OCI-LY7 (cell line): ENCODE data around the gene OR8B12. TPM values are rescaled to one million over a fixed set of nuclear protein-coding genes. Genes with fewer than 3 reads are reported as not detected.

Experiments
- Bru-seq: library from RNA; stranded (reverse); fragments of 400-500 nt; gene quantifications from one replicate; lab custom pipeline; 2021; lab: Mats Ljungman, UMichigan
- BruChase-seq, 2 experiments: library from RNA; stranded (reverse); fragments of 400-500 nt; gene quantifications; one replicate each; lab custom pipeline; 2021; lab: Mats Ljungman, UMichigan
- BruUV-seq: library from RNA; stranded (reverse); fragments of 400-500 nt; replicated peaks from 2 replicates; lab custom pipeline; 2021; lab: Mats Ljungman, UMichigan
- CTCF ChIA-PET: fragments of 300-600 bp; sonication (Branson Sonifier 250); formaldehyde crosslinking; loops from one replicate; lab custom pipeline; 2022; ENCODE audit warnings: antibody characterized with exemption; ENCODE audit not compliant: unreplicated experiment; lab: Charles Lee
- POLR2A ChIA-PET: fragments of 300-600 bp; sonication (Branson Sonifier 250); formaldehyde crosslinking; loops from one replicate; lab custom pipeline; 2022; ENCODE audit warnings: antibody characterized with exemption; lab: Charles Lee
- DNase-seq: peaks from one replicate; pipeline ENCODE4 v3.0.0-alpha.2; 2015; ENCODE audit warnings: low spot score
- H2AFZ ChIP-seq: fragments of 200-600 bp; sonication (generic), shearing (Covaris generic); 2 replicates; pipeline ENCODE4 v1.6.1; 2014; ENCODE audit warnings: mild to moderate bottlenecking, antibody characterized with exemption, low read length, moderate library complexity
- H3K27ac ChIP-seq: fragments of 200-600 bp; sonication (generic); 2 replicates; pipeline ENCODE4 v1.5.1; 2014; ENCODE audit warnings: mixed run types, low read depth, mild to moderate bottlenecking, moderate library complexity, low read length, inconsistent platforms; ENCODE audit not compliant: poor library complexity, severe bottlenecking
- H3K36me3 ChIP-seq: fragments of 200-600 bp; sonication (generic); 2 replicates; pipeline ENCODE4 v1.6.1; 2014; ENCODE audit warnings: mild to moderate bottlenecking, antibody characterized with exemption, low read length, moderate library complexity, mixed read lengths; ENCODE audit not compliant: insufficient read depth
- H3K4me1 ChIP-seq: fragments of 200-600 bp; sonication (generic); 2 replicates; pipeline ENCODE4 v1.5.1; 2014; ENCODE audit warnings: mild to moderate bottlenecking, low read length; ENCODE audit not compliant: insufficient read depth, poor library complexity, severe bottlenecking
- H3K4me2 ChIP-seq: fragments of 200-600 bp; sonication (generic); 2 replicates; pipeline ENCODE4 v1.6.1; 2014; ENCODE audit warnings: mild to moderate bottlenecking, low read length
- H3K4me3 ChIP-seq: fragments of 200-600 bp; sonication (generic); 2 replicates; pipeline ENCODE4 v1.5.1; 2014; ENCODE audit warnings: mild to moderate bottlenecking, low read depth, low read length; ENCODE audit not compliant: poor library complexity, severe bottlenecking
- H3K79me2 ChIP-seq: fragments of 200-600 bp; sonication (generic); 2 replicates; pipeline ENCODE4 v1.6.1; 2016; ENCODE audit warnings: low read depth, mild to moderate bottlenecking, low read length, moderate library complexity, mixed read lengths; ENCODE audit not compliant: insufficient read depth
- H3K9me2 ChIP-seq: fragments of 200-600 bp; sonication (generic); 2 replicates; pipeline ENCODE4 v1.6.1; 2016; ENCODE audit warnings: mild to moderate bottlenecking, low read length, mixed read lengths; ENCODE audit not compliant: insufficient read depth
- H3K9me3 ChIP-seq: fragments of 200-600 bp; sonication (generic); 2 replicates; pipeline ENCODE4 v1.6.1; 2014; ENCODE audit warnings: mild to moderate bottlenecking, mixed run types, low read length, mixed read lengths
- H4K20me1 ChIP-seq: fragments of 200-600 bp; sonication (generic); 2 replicates; pipeline ENCODE4 v1.6.1; 2014; ENCODE audit warnings: mild to moderate bottlenecking, antibody characterized with exemption, low read length, moderate library complexity, mixed read lengths; ENCODE audit not compliant: insufficient read depth
- EZH2phosphoT487 ChIP-seq: fragments of 200-600 bp; sonication (generic); IDR thresholded peaks from 2 replicates; pipeline ENCODE4 v1.6.1; 2018; ENCODE audit warnings: low read depth, borderline replicate concordance, mild to moderate bottlenecking, mixed run types, antibody characterized with exemption, low read length, moderate library complexity, mixed read lengths
- intact Hi-C: fragments of 100-400 bp; cut with micrococcal nuclease; formaldehyde crosslinking; loops from one replicate; pipeline ENCODE4 v1.10.0; 2022; ENCODE audit not compliant: unreplicated experiment
- long read RNA-seq: library from polyadenylated mRNA; stranded (forward); transcript quantifications from one replicate; pipeline ENCODE4 v2.0.0, GENCODE V29; 2022
- total RNA-seq, 2 experiments: library from RNA; depleted of rRNA in 1 of 2; stranded (reverse); fragments of >200 nt in 1 of 2; shearing (Covaris generic) in 1 of 2; gene quantifications; 2 replicates each; pipeline ENCODE4 v1.2.3, GENCODE V29; 2014 to 2022
- TF ChIP-seq, protein P1 (sequence below): fragments of 200-600 bp; sonication (generic); conservative IDR thresholded peaks from 2 replicates; pipeline ENCODE4 v1.5.1; 2014; ENCODE audit warnings: mild to moderate bottlenecking, antibody characterized with exemption, low read length, moderate library complexity, mixed read lengths

OR8B12 gene, protein sequence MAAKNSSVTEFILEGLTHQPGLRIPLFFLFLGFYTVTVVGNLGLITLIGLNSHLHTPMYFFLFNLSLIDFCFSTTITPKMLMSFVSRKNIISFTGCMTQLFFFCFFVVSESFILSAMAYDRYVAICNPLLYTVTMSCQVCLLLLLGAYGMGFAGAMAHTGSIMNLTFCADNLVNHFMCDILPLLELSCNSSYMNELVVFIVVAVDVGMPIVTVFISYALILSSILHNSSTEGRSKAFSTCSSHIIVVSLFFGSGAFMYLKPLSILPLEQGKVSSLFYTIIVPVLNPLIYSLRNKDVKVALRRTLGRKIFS
- not detected in 2 replicates for total RNA-seq (2014; rRNA removed; shearing (Covaris generic))
- not detected in 2 replicates for total RNA-seq (2022)
- not detected for Bru-seq, nascent RNA
- BruChase-seq, experiment 1, labeled RNA remaining after a 6-hour chase, result not detected
- BruChase-seq, experiment 2, labeled RNA remaining after a 2-hour chase, result not detected
- long read RNA-seq, result 0 reads

DNA sequence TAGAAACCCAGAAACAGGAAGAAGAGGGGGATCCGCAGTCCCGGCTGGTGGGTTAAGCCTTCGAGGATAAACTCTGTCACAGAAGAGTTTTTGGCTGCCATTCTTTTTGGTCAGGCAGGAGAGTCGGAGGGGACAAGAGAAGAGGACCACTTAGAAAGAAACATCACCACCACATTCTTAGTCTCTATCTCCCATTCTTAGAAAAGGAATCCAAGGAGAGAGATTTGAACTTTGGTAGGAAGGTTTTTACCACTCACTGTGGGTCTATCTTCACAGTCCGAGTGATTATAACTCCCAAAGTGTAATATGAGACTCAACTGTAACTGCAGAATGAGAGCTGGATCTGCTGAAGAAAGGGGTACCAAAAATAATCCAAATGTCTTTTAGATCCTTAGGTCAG, at the start of gene OR8B12:
TSS of gene OR8B12 (minus strand) at position 101 of the 400 bp plus-strand sequence. CDS start at position 101, 0 bp downstream.
- TF ChIP-seq, protein P1, sequence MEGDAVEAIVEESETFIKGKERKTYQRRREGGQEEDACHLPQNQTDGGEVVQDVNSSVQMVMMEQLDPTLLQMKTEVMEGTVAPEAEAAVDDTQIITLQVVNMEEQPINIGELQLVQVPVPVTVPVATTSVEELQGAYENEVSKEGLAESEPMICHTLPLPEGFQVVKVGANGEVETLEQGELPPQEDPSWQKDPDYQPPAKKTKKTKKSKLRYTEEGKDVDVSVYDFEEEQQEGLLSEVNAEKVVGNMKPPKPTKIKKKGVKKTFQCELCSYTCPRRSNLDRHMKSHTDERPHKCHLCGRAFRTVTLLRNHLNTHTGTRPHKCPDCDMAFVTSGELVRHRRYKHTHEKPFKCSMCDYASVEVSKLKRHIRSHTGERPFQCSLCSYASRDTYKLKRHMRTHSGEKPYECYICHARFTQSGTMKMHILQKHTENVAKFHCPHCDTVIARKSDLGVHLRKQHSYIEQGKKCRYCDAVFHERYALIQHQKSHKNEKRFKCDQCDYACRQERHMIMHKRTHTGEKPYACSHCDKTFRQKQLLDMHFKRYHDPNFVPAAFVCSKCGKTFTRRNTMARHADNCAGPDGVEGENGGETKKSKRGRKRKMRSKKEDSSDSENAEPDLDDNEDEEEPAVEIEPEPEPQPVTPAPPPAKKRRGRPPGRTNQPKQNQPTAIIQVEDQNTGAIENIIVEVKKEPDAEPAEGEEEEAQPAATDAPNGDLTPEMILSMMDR, result no peak
- no peak for TF ChIP-seq EZH2phosphoT487
- Histone ChIP-seq H3K36me3 (no peaks in the 10 kb centered on the region), H4K20me1 (no peaks in the 10 kb centered on the region), H3K79me2 (no peaks in the 10 kb centered on the region), H3K9me3 (no peaks in the 10 kb centered on the region), H2AFZ (no peak within 1 kb of the TSS), H3K4me3 (no peak within 1 kb of the TSS), H3K4me1 (no peaks in the 10 kb centered on the region), H3K4me2 (no peak within 1 kb of the TSS), H3K27ac (no peak within 1 kb of the TSS), H3K9me2 (no peaks in the 10 kb centered on the region)
- no TSS peak for BruUV-seq
- no peak for DNase-seq
- intact Hi-C loops, result no loop called here
- ChIA-PET CTCF (no interaction called here), POLR2A (interaction anchor here (1.0 kb wide), 1 partner anchor 17 kb away, joined by 3 read pairs; no protein-coding TSS in a partner anchor)

DNA sequence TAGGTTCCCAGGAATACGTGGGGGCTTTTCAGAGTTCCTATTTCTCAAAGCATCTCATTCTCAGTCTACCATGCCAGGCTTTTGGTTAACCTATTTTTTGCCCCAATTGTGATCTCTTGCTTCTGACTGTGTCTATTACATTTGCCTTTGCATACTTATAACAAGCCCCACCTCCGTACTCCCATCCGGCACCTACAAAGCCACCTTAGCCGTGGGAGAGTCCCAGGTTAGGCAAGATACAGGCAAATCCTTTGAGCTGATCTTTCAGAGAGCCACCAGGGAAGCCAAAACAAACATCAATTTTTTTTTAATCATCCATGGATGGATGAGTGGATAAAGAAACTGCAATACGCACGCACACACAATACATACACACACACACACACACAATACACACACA, 49.2 kb upstream of the OR8B12 start:
- ChIA-PET CTCF (interaction anchor here (0.6 kb wide), 1 partner anchor 247 kb away, joined by 3 read pairs; no protein-coding TSS in a partner anchor), POLR2A (no interaction called here)
- no peak for DNase-seq
- Histone ChIP-seq H3K4me1 (no peaks in the 10 kb centered on the region), H3K9me2 (no peaks in the 10 kb centered on the region), H3K79me2 (no peaks in the 10 kb centered on the region), H4K20me1 (no peaks in the 10 kb centered on the region), H3K27ac (no peak overlapping the region), H3K36me3 (no peaks in the 10 kb centered on the region), H3K4me3 (no peak overlapping the region), H3K9me3 (no peaks in the 10 kb centered on the region), H2AFZ (no peak overlapping the region), H3K4me2 (no peak overlapping the region)
- intact Hi-C loops, result no loop called here
- TF ChIP-seq EZH2phosphoT487, result no peak
- TF ChIP-seq, protein P1, result no peak
- BruUV-seq, result no TSS peak

DNA sequence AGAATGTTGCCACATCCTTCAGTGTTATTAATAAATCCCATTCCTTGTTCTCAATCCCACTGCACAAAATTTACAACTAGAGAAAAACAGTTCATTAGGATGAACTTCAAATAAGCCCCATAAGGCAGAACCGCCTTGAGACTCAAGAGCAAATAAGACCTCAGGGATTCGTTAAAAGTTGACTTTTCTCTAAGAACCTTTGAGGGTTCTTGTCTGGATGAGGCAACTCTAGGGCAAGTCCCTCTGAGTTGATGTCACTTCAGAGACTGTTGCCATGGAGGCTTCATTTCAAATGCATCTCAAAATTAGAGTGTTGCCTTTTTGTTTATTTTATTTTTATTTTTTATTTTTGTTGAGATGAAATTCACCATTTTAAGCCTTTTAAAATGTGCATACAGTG, 48.0 kb upstream of the OR8B12 start:
- TF ChIP-seq, protein P1, result no peak
- no peak for TF ChIP-seq EZH2phosphoT487
- no peaks in the 10 kb centered on the region for H3K9me3 ChIP-seq

More for the DNA sequence above, 48.0 kb upstream of the OR8B12 start:
- H4K20me1 ChIP-seq, result no peaks in the 10 kb centered on the region
- intact Hi-C loops, result no loop called here
- H2AFZ ChIP-seq, result no peak overlapping the region
- POLR2A ChIA-PET, result no interaction called here
- no peak overlapping the region for H3K27ac ChIP-seq
- no peak for DNase-seq
- no peaks in the 10 kb centered on the region for H3K36me3 ChIP-seq
- no peak overlapping the region for H3K4me3 ChIP-seq
- H3K79me2 ChIP-seq, result no peaks in the 10 kb centered on the region
- no peaks in the 10 kb centered on the region for H3K9me2 ChIP-seq
- no peak overlapping the region for H3K4me2 ChIP-seq
- CTCF ChIA-PET, result no interaction called here
- no peaks in the 10 kb centered on the region for H3K4me1 ChIP-seq
- BruUV-seq, result no TSS peak
